ENCODE data around the gene FAT1. TPM values are rescaled to one million over a fixed set of nuclear protein-coding genes. Genes with fewer than 3 reads are reported as not detected.

FAT1 gene
- total and polyA plus RNA-seq, 8 donors, result 8.2 to 272 (median 60.4) TPM

GRCh38 chr4:186643501-186644310 lies 80.0 kb downstream of the FAT1 start:
- TF ChIP-seq EP300 (IDR thresholded peaks at IDR 0.05) (no peak), POLR2AphosphoS5 (IDR thresholded peaks at IDR 0.05) (no peak), CTCF (IDR thresholded peaks at IDR 0.05) (no peak), POLR2A (IDR thresholded peaks at IDR 0.05) (no peak)
- Histone ChIP-seq H3K36me3 (peaks cover 0 to 7% (median 3%) of the 10 kb centered on the region in 4 donors), H3K4me1 (peaks cover 0 to 6% (median 2%) of the 10 kb centered on the region in 4 donors), H3K4me3 (no peak overlapping the region), H3K27me3 (no peaks in the 10 kb centered on the region), H3K9me3 (no peaks in the 10 kb centered on the region), H3K27ac (no peak overlapping the region)
- WGBS, 5 donors, result 71 to 85% (median 82%) methylated on average over 14 of the region's 14 CpGs
- peak in 1 of 2 donors; percentile 56 for DNase-seq
- intact Hi-C loops (cut with DNase I; ENCODE audit: low total_unique reads), result no loop called here

GRCh38 chr4:186642998-186643397 lies 80.7 kb downstream of the FAT1 start:
- peaks cover 0 to 6% (median 2%) of the 10 kb centered on the region in 4 donors for H3K4me1 ChIP-seq
- peaks cover 0 to 8% (median 4%) of the 10 kb centered on the region in 4 donors for H3K36me3 ChIP-seq
- H3K27me3 ChIP-seq, result no peaks in the 10 kb centered on the region
- no peak for DNase-seq
- intact Hi-C loops (cut with DNase I; ENCODE audit: low total_unique reads), result no loop called here
- no peak overlapping the region for H3K27ac ChIP-seq
- H3K4me3 ChIP-seq, result no peak overlapping the region
- 84 to 94% (median 88%) methylated on average over 11 of the region's 11 CpGs for WGBS, 5 donors
- no peak for TF ChIP-seq POLR2AphosphoS5 (IDR thresholded peaks at IDR 0.05)
- TF ChIP-seq POLR2A (IDR thresholded peaks at IDR 0.05), result no peak
- TF ChIP-seq CTCF (IDR thresholded peaks at IDR 0.05), result no peak
- no peak for TF ChIP-seq EP300 (IDR thresholded peaks at IDR 0.05)
- no peaks in the 10 kb centered on the region for H3K9me3 ChIP-seq

GRCh38 chr4:186642530-186642929 lies 81.1 kb downstream of the FAT1 start:
- TF ChIP-seq POLR2AphosphoS5 (IDR thresholded peaks at IDR 0.05) (no peak), CTCF (IDR thresholded peaks at IDR 0.05) (no peak), EP300 (IDR thresholded peaks at IDR 0.05) (no peak), POLR2A (IDR thresholded peaks at IDR 0.05) (no peak)
- intact Hi-C loops (cut with DNase I; ENCODE audit: low total_unique reads), result no loop called here
- Histone ChIP-seq H3K4me3 (no peak overlapping the region), H3K9me3 (no peaks in the 10 kb centered on the region), H3K4me1 (peaks cover 0 to 6% (median 2%) of the 10 kb centered on the region in 4 donors), H3K27ac (no peak overlapping the region), H3K36me3 (peaks cover 0 to 8% (median 4%) of the 10 kb centered on the region in 4 donors), H3K27me3 (no peaks in the 10 kb centered on the region)
- DNase-seq, result no peak
- WGBS, 5 donors, result 91 to 93% (median 92%) methylated on average over 15 of the region's 15 CpGs

- Histone ChIP-seq H3K36me3 (peaks cover 0 to 70% (median 63%) of the 10 kb centered on the region in 4 donors), H3K4me3 (no peak overlapping the region), H3K9me3 (no peaks in the 10 kb centered on the region), H3K27ac (no peak overlapping the region), H3K4me1 (no peaks in the 10 kb centered on the region), H3K27me3 (no peaks in the 10 kb centered on the region)
- TF ChIP-seq POLR2AphosphoS5 (IDR thresholded peaks at IDR 0.05) (no peak), POLR2A (IDR thresholded peaks at IDR 0.05) (no peak), CTCF (IDR thresholded peaks at IDR 0.05) (no peak), EP300 (IDR thresholded peaks at IDR 0.05) (no peak)
- no peak for DNase-seq
- intact Hi-C loops (cut with DNase I; ENCODE audit: low total_unique reads), result no loop called here
- WGBS, 5 donors, result 74 to 79% (median 75%) methylated on average over 10 of the region's 10 CpGs
These were observed 89.0 kb downstream of the FAT1 start for GRCh38 chr4:186634591-186635128.
